GM12878 (cell line): Measurements from ENCODE around the gene STXBP2. TPM values are rescaled to one million over a fixed set of nuclear protein-coding genes. Genes with fewer than 3 reads are reported as not detected.
A peak's percentile ranks its signal among the peaks of the same experiment; 100 is the strongest.

Experiments
- ASH2L ChIP-seq: fragments of 300-600, 200-600 bp; sonication (generic); IDR thresholded peaks from 2 replicates; pipeline ENCODE4 v1.6.1; 2017; ENCODE audit warnings: low read depth, mild to moderate bottlenecking, borderline replicate concordance
- ATF3 ChIP-seq: IDR thresholded peaks from 2 replicates; pipeline ENCODE4 v1.6.1; 2011; ENCODE audit warnings: low read depth, mild to moderate bottlenecking, low read length, moderate library complexity, borderline replicate concordance; ENCODE audit errors: extremely low read depth
- BACH1 ChIP-seq: fragments of 450-650 bp; IDR thresholded peaks from 2 replicates; pipeline ENCODE4 v1.6.1; 2017; ENCODE audit warnings: mild to moderate bottlenecking, borderline replicate concordance
- BCL11A ChIP-seq: IDR thresholded peaks from 2 replicates; pipeline ENCODE4 v1.6.1; 2011; ENCODE audit warnings: low read depth, low read length
- BCL3 ChIP-seq: IDR thresholded peaks from 2 replicates; pipeline ENCODE4 v1.6.1; 2011; ENCODE audit warnings: borderline replicate concordance, low read depth, mild to moderate bottlenecking, moderate library complexity, low read length; ENCODE audit not compliant: insufficient read depth, poor library complexity, severe bottlenecking
- CHD1 ChIP-seq: IDR thresholded peaks from 2 replicates; pipeline ENCODE4 v1.6.1; 2012; ENCODE audit warnings: low read depth, low read length, improper control_type of control experiment
- CHD2 ChIP-seq: IDR thresholded peaks from 2 replicates; pipeline ENCODE4 v1.6.1; 2011; ENCODE audit warnings: low read depth, low read length, improper control_type of control experiment, borderline replicate concordance
- CREB1 ChIP-seq: IDR thresholded peaks from 2 replicates; pipeline ENCODE4 v1.6.1; 2012; ENCODE audit warnings: low read depth, mild to moderate bottlenecking, inconsistent platforms
- CUX1 ChIP-seq: IDR thresholded peaks from 2 replicates; pipeline ENCODE4 v1.6.1; 2012; ENCODE audit warnings: improper control_type of control experiment, low read depth, low read length; ENCODE audit not compliant: insufficient replicate concordance
- JUND ChIP-seq: IDR thresholded peaks from 2 replicates; pipeline ENCODE4 v1.6.1; 2012; ENCODE audit warnings: low read depth, mild to moderate bottlenecking, low read length, improper control_type of control experiment, moderate library complexity
- MEF2B ChIP-seq: fragments of 450-650 bp; IDR thresholded peaks from 2 replicates; pipeline ENCODE4 v1.6.1; 2018; ENCODE audit warnings: mild to moderate bottlenecking, moderate library complexity; ENCODE audit not compliant: partially characterized antibody, poor library complexity, severe bottlenecking
- MXI1 ChIP-seq: fragments of 150-350 bp; IDR thresholded peaks from 2 replicates; pipeline ENCODE4 v1.6.1; 2011; ENCODE audit warnings: low read depth, mild to moderate bottlenecking, inconsistent platforms, low read length, improper control_type of control experiment
- NR2F1 ChIP-seq: fragments of 450-650 bp; conservative IDR thresholded peaks from 2 replicates; pipeline ENCODE4 v1.6.1; 2017; ENCODE audit warnings: mild to moderate bottlenecking
- POLR2A ChIP-seq: IDR thresholded peaks from 2 replicates; pipeline ENCODE4 v1.6.1; 2011; ENCODE audit warnings: low read depth, mild to moderate bottlenecking, low read length
- POLR2AphosphoS2 ChIP-seq: IDR thresholded peaks from 2 replicates; pipeline ENCODE4 v1.6.1; 2011; ENCODE audit warnings: low read depth, mild to moderate bottlenecking, low read length, improper control_type of control experiment, moderate library complexity
- POLR2AphosphoS5 ChIP-seq: IDR thresholded peaks from 2 replicates; pipeline ENCODE4 v1.6.1; 2011; ENCODE audit warnings: mild to moderate bottlenecking, low read length, inconsistent platforms
- RB1 ChIP-seq: fragments of 450-650 bp; formaldehyde crosslinking; IDR thresholded peaks from 2 replicates; pipeline ENCODE4 v1.6.1; 2017; ENCODE audit warnings: mild to moderate bottlenecking, borderline replicate concordance
- SIN3A ChIP-seq: IDR thresholded peaks from 2 replicates; pipeline ENCODE4 v1.6.1; 2012; ENCODE audit warnings: low read depth, low read length, improper control_type of control experiment
- TARDBP ChIP-seq: IDR thresholded peaks from 2 replicates; pipeline ENCODE4 v1.6.1; 2016; ENCODE audit warnings: borderline replicate concordance
- TCF7 ChIP-seq: IDR thresholded peaks from 2 replicates; pipeline ENCODE4 v1.6.1; 2014; ENCODE audit warnings: antibody characterized with exemption, borderline replicate concordance
- ZNF274 ChIP-seq: IDR thresholded peaks from one replicate; pipeline ENCODE4 v1.8.0; 2011; ENCODE audit not compliant: insufficient read length, insufficient read depth
- ZNF687 ChIP-seq: fragments of 450-650 bp; IDR thresholded peaks from 2 replicates; pipeline ENCODE4 v1.6.1; 2017; ENCODE audit warnings: mild to moderate bottlenecking, moderate library complexity
- polyA plus RNA-seq, 11 experiments: library from polyadenylated mRNA; depleted of rRNA in 4 of 11; unstranded in 6 of 11; stranded (reverse) in 5 of 11; fragments of >200 nt; fragmentation: Nextera tagmentation in 4 of 11; fragmentation: Illumina TruSeq in 1 of 11; extraction: Ambion mirVana in 4 of 11; extraction: Trizol in 1 of 11; gene quantifications; 1 replicate in 1 of 11; 2 replicates in 10 of 11; pipeline versions ENCODE4 v1.2.1 to v1.2.3, GENCODE V29; 2011 to 2016; ENCODE audit warnings: inconsistent platforms in 2 of 11, missing spikeins in 2 of 11, low read depth in 1 of 11
- total RNA-seq, 4 experiments: library from RNA; depleted of rRNA in 3 of 4; stranded (reverse); fragments of >200 nt in 3 of 4; fragmentation: Illumina TruSeq in 1 of 4; extraction: Trizol in 1 of 4; gene quantifications; 2 replicates each; pipeline versions ENCODE4 v1.2.1 to v1.2.3, GENCODE V29; 2013 to 2021

Gene STXBP2
- total and polyA plus RNA-seq, 10 of the 15 experiments (the other 5 are each of a cell fraction or from before 2014, with no cell fraction given), result 2.6 to 111 (median 61.4) TPM

GRCh38 chr19:7687177-7687576 is 50.3 kb downstream of the STXBP2 start (continued):
- TF ChIP-seq CUX1 (no peak), ZNF274 (no peak), CHD2 (no peak), SIN3A (no peak), ZNF687 (no peak), POLR2AphosphoS2 (no peak), CHD1 (no peak), TCF7 (no peak), BCL3 (peak; percentile 32), CREB1 (0 out of 2 replicates have a peak, but pooled peaks have one; percentile 8), POLR2A (peak; percentile 80), ASH2L (no peak), JUND (no peak), MEF2B (no peak), POLR2AphosphoS5 (peak; percentile 83), RB1 (no peak), BACH1 (0 out of 2 replicates have a peak, but pooled peaks have one; percentile 33), MXI1 (no peak), ATF3 (no peak), BCL11A (no peak), NR2F1 (no peak), TARDBP (no peak)
